Mesangial cell (primary cell): ENCODE data around the gene RIPK3. TPM values are rescaled to one million over a fixed set of nuclear protein-coding genes. Genes with fewer than 3 reads are reported as not detected.

Source experiments
- total RNA-seq: library from RNA; depleted of rRNA; stranded (reverse); fragments of >200 nt; gene quantifications from 2 replicates; pipeline ENCODE4 v1.2.3, GENCODE V29; 2015

Gene RIPK3
- total RNA-seq, result 1.1 and 1.8 TPM in 2 replicates

GRCh38 chr14:24339284-24340151, at the start of gene RIPK3:
Gene RIPK3, minus strand, starts transcription at chr14:24339991. Its CDS starts 165 bp downstream, at chr14:24339826.

GRCh38 chr14:24367514-24368211, 27.9 kb upstream of the RIPK3 start, which contains the start of gene NFATC4:
Gene NFATC4, plus strand, starts transcription at chr14:24368184. Its CDS starts 157 bp downstream, at chr14:24368341.

GRCh38 chr14:24334431-24335291, 5.1 kb downstream of the RIPK3 start, which contains the start of gene ADCY4:
Gene ADCY4, minus strand, starts transcription at chr14:24335071. Its CDS starts 419 bp downstream, at chr14:24334652.

GRCh38 chr14:24310646-24311604, 28.9 kb downstream of the RIPK3 start, which contains the start of gene LTB4R:
Gene LTB4R, plus strand, starts transcription at chr14:24311502. Its CDS starts 4,150 bp downstream, at chr14:24315652.

GRCh38 chr14:24309538-24310264, 30.1 kb downstream of the RIPK3 start, which contains the start of gene LTB4R2:
Gene LTB4R2, plus strand, starts transcription at chr14:24310140. Its CDS starts 525 bp downstream, at chr14:24310665.

GRCh38 chr14:24307575-24308341, 32.0 kb downstream of the RIPK3 start, which contains the start of gene CIDEB:
Gene CIDEB, minus strand, starts transcription at chr14:24307977. Its CDS starts 119 bp downstream, at chr14:24307858.

DNA sequence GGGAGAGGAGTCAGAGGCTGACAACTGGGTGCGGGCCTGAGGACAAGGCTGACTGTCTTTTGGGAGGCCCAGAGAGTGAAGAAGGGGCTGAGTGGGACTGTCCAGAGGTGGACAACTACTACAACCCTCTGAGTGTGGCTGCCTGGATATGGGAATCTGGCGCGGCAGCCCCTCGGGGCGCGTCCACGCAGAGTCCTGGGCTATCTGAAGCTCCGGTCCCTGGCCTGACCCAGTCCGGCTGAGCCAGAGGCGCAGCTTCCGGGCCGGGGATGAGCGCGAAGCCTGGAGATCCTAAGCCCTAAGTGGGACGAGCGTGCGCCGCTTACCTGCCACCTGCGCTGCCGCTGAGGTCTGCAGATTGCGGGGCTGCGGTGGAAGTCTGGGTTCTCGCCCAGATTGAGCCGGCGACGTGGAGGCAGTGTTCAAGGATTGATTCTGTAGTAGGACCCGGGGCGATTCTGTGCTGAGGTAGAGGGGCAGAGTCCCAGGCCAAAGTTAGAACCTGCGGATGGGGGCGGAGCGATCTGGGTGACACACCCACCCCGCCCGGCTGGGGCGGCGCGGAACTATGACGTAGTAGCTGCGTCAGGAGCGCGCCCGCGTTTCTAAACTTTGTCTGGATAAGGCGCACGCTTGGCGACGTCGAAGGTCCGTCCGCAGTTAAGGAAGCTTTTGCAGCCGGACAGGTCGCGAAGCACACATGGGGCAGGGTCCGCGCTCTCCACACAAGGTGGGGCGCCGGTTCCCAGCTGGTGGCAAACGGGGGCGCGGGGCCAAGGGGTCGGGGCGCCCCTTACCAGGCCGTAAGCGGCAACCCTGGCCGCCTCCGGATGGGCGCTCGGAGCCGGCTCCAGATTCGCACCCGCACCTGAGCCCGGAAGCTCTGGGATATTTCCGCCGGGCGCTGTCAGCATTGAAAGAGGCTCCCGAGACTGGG, 40.3 kb downstream of the RIPK3 start, which contains the start of the genes DHRS1 and NOP9:
Gene DHRS1 (minus strand): TSS at position 526 of the 937 bp plus-strand sequence. CDS start 674 bp downstream, outside the sequence.
Gene NOP9 (plus strand): TSS at position 596 of the 937 bp plus-strand sequence. CDS start 105 bp downstream, at position 701.

Other genes starting within 250 kb of the RIPK3 start
- 65.0 and 80.9 TPM in 2 replicates for gene PCK2, start 245.7 kb downstream of the RIPK3 start, total RNA-seq
- 38.0 and 68.5 TPM in 2 replicates for gene DCAF11, start 225.2 kb downstream of the RIPK3 start, total RNA-seq
- 3.4 and 3.5 TPM in 2 replicates for gene NRL, start 225.0 kb downstream of the RIPK3 start, total RNA-seq
- gene FITM1, start 209.3 kb downstream of the RIPK3 start, total RNA-seq, result 0.13 TPM in 1 of 2 replicates, not detected in the other
- 139 and 159 TPM in 2 replicates for gene PSME1, start 203.8 kb downstream of the RIPK3 start, total RNA-seq
- gene EMC9, start 198.4 kb downstream of the RIPK3 start, total RNA-seq, result 10.3 and 38.1 TPM in 2 replicates
- gene PSME2, start 193.4 kb downstream of the RIPK3 start, total RNA-seq, result 64.3 and 68.9 TPM in 2 replicates
- gene RNF31, start 192.5 kb downstream of the RIPK3 start, total RNA-seq, result 34.9 and 54.6 TPM in 2 replicates
- 24.6 and 85.1 TPM in 2 replicates for gene IRF9, start 178.7 kb downstream of the RIPK3 start, total RNA-seq
- 151 and 228 TPM in 2 replicates for gene REC8, start 167.9 kb downstream of the RIPK3 start, total RNA-seq
- gene IPO4, start 151.2 kb downstream of the RIPK3 start, total RNA-seq, result 50.6 and 80.5 TPM in 2 replicates
- 58.7 and 75.7 TPM in 2 replicates for gene TM9SF1, start 144.6 kb downstream of the RIPK3 start, total RNA-seq
- not detected in 2 replicates for gene TSSK4, start 134.3 kb downstream of the RIPK3 start, total RNA-seq
- 20.2 and 24.4 TPM in 2 replicates for gene CHMP4A, start 126.5 kb downstream of the RIPK3 start, total RNA-seq
- 5.9 and 16.9 TPM in 2 replicates for gene MDP1, start 123.9 kb downstream of the RIPK3 start, total RNA-seq
- gene NEDD8, start 107.6 kb downstream of the RIPK3 start, total RNA-seq, result 93.6 and 135 TPM in 2 replicates
- 42.7 and 54.6 TPM in 2 replicates for gene GMPR2, start 107.1 kb downstream of the RIPK3 start, total RNA-seq
- gene TINF2, start 97.4 kb downstream of the RIPK3 start, total RNA-seq, result 44.0 and 47.4 TPM in 2 replicates
- gene TGM1, start 76.8 kb downstream of the RIPK3 start, total RNA-seq, result 0.65 and 0.89 TPM in 2 replicates
- gene RABGGTA, start 68.4 kb downstream of the RIPK3 start, total RNA-seq, result 33.7 TPM in 2 replicates
- gene DHRS1, start 40.2 kb downstream of the RIPK3 start, total RNA-seq, result 19.7 and 46.5 TPM in 2 replicates
- gene NOP9, start 40.1 kb downstream of the RIPK3 start, total RNA-seq, result 18.1 and 23.1 TPM in 2 replicates
- gene CIDEB, start 32.0 kb downstream of the RIPK3 start, total RNA-seq, result 1.1 and 1.3 TPM in 2 replicates
- gene LTB4R2, start 29.9 kb downstream of the RIPK3 start, total RNA-seq, result 1.1 and 1.3 TPM in 2 replicates
- gene LTB4R, start 28.5 kb downstream of the RIPK3 start, total RNA-seq, result 0.98 and 1.9 TPM in 2 replicates
- 0.16 and 1.5 TPM in 2 replicates for gene ADCY4, start 4.9 kb downstream of the RIPK3 start, total RNA-seq
- gene NFATC4, start 28.2 kb upstream of the RIPK3 start, total RNA-seq, result 15.3 and 30.9 TPM in 2 replicates
- 6.7 and 22.6 TPM in 2 replicates for gene NYNRIN, start 59.0 kb upstream of the RIPK3 start, total RNA-seq
- gene CBLN3, start 89.7 kb upstream of the RIPK3 start, total RNA-seq, result 0.65 and 1.6 TPM in 2 replicates
- gene KHNYN, start 90.0 kb upstream of the RIPK3 start, total RNA-seq, result 30.3 and 36.6 TPM in 2 replicates
- 33.9 and 163 TPM in 2 replicates for gene SDR39U1, start 102.8 kb upstream of the RIPK3 start, total RNA-seq
- not detected in 2 replicates for gene CMA1, start 168.3 kb upstream of the RIPK3 start, total RNA-seq
- not detected in 2 replicates for gene CTSG, start 236.3 kb upstream of the RIPK3 start, total RNA-seq